PC-3 (cell line): Measurements from ENCODE around the gene DEPP1. TPM values are rescaled to one million over a fixed set of nuclear protein-coding genes. Genes with fewer than 3 reads are reported as not detected.

Experiments
- total RNA-seq: library from RNA; depleted of rRNA; stranded (reverse); fragments of >200 nt; gene quantifications from 2 replicates; pipeline ENCODE4 v1.2.3, GENCODE V29; 2014; rRNA removed

DEPP1 gene
- total RNA-seq, 1 experiment from 2014 or later: 9.0 TPM

Other genes starting within 250 kb of the DEPP1 start
- not detected in 2 replicates for gene TMEM72, start 67.5 kb downstream of the DEPP1 start, total RNA-seq
- 7.7 and 8.7 TPM in 2 replicates for gene RASSF4, start 19.0 kb downstream of the DEPP1 start, total RNA-seq
- 17.6 and 24.8 TPM in 2 replicates for gene ZNF22, start 22.1 kb upstream of the DEPP1 start, total RNA-seq